SHP77 (cell line): Measurements from ENCODE around the gene SHF.
"Not testable (repeated sequence)": the region's sequence is repeated elsewhere in the genome, so short reads cannot be mapped to it uniquely, and the experiment has no call there.

Source experiments
- DNase-seq, 2 experiments: peaks; one replicate each; lab custom pipeline; 2025; lab: John Stamatoyannopoulos, UW

The SHF gene

GRCh38 chr15:45146405-45146804 is 41.4 kb downstream of the SHF start:
- no peak for DNase-seq

- DNase-seq = no peak
Observed at GRCh38 chr15:45144775-45145174, 43.0 kb downstream of the SHF start.

- no peak for DNase-seq
Observed at GRCh38 chr15:45143946-45144345, 43.8 kb downstream of the SHF start.

GRCh38 chr15:45143056-45143455 is 44.7 kb downstream of the SHF start:
- no peak for DNase-seq

GRCh38 chr15:45141386-45141785 is 46.4 kb downstream of the SHF start:
- no peak for DNase-seq

DNA sequence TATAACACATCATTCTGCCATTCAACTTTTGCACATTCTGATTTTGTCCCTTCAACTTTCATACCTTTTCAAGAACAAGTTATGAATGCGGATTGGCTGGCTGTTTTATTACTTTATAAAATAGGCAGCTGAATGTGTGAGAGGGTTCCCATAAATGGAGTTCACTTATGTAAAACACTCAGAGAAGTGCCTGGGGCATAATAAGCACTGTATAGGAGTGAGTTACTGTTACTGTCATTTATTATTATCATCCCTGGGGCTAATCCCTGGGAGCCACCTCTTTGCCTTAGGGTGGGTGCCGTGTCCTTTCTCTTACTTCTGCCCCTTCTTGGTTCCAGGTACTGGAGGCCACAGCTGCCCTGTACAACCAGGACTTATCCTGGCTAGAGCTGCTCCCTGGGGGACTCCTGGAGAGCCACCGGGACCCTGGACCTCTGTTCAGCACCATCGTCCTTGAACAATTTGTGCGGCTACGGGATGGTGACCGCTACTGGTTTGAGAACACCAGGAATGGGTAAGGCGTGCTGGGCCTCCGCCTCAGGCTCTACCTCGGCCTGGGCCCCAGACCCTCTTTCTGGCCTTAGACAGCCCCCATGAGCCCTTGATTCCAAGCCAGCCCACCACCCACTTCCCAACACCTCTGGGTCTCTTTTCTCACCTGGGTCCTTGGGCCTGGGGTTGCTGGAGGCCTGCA is 47.1 kb downstream of the SHF start:
- DNase-seq = no peak

GRCh38 chr15:45139770-45140169 is 48.0 kb downstream of the SHF start:
- DNase-seq = no peak

- no peak for DNase-seq
Observed at GRCh38 chr15:45138814-45139765, 48.7 kb downstream of the SHF start.

- no peak for DNase-seq
Observed at GRCh38 chr15:45137703-45138102, 50.1 kb downstream of the SHF start.

DNA sequence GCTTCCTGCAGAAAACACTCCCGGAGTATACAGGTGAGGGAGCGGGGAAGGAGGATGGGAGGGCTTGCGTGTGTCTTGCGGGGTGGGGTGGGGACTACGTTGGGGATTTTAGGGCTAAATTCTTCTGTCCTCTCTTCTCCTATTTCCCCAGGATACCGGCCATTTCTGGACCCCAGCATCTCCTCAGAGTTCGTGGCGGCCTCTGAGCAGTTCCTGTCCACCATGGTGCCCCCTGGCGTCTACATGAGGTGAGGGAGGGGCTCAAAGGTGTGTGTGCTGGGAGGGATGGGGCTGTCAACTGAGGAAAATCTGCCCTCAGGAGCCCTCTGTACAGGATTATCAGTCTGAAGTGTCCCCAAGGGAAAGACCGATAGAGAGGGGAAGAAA is 51.4 kb downstream of the SHF start:
- DNase-seq = peak in 1 of 2 experiments; percentile 2

DNA sequence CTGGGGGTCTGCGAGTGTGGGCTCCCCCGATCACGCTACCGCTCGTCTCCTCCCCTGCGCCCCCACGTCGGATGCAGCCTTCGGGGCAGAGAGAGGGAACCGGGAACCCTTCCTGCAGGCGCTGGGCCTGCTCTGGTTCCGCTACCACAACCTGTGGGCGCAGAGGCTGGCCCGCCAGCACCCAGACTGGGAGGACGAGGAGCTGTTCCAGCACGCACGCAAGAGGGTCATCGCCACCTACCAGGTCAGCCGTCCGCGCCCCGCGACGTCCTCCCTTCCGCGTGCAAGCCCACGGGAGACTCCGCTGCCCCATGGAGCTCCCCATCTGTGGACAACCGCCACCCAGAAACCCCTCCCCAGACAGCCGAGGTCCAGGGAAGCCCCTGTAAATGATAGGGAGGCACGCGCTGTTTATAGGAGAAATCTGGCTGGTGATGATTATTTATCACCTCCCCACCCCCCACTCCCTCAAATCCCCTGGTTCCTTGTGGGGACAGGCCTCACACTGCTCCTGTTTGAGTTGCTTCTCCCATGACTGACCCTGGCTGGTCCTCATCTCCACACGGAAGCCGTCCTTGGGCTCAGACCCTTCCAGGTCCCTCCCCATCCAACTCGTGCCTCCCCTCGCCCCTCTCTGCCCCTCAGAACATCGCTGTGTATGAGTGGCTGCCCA is 51.9 kb downstream of the SHF start:
- DNase-seq = not testable (repeated sequence)

DNA sequence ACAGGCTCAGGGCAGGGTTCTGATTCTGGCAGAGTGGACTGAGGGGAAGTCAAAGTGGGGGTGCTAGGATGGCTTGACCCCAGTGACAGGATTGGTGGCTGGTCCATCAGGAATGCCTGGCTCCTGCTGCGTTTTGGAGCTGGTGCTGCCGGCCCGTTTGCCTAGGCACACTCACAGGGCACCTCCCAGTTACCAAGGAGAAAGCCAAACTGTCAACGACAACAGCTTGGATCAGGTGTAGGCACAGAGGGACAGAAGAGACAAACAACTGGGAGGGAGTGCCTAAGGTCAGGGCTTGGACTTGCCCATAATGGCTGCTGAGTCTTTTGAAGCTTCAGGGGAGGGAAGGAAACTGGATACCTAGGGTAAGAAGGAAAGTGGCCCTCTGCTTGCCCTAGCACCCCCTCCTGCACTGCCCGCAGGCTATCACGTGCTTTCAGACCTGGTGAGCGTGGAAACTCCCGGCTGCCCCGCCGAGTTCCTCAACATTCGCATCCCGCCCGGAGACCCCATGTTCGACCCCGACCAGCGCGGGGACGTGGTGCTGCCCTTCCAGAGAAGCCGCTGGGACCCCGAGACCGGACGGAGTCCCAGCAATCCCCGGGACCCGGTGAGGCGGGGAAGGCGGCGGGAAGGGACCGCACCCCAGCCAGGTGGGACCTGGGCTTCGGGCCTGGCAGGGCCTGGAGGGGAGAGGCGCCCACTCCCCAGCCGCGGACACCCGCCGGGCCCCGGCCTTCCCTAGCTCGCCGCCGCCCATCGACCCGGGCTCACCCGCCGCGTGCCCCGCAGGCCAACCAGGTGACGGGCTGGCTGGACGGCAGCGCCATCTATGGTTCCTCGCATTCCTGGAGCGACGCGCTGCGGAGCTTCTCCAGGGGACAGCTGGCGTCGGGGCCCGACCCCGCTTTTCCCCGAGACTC is 52.8 kb downstream of the SHF start:
- no peak for DNase-seq

DNA sequence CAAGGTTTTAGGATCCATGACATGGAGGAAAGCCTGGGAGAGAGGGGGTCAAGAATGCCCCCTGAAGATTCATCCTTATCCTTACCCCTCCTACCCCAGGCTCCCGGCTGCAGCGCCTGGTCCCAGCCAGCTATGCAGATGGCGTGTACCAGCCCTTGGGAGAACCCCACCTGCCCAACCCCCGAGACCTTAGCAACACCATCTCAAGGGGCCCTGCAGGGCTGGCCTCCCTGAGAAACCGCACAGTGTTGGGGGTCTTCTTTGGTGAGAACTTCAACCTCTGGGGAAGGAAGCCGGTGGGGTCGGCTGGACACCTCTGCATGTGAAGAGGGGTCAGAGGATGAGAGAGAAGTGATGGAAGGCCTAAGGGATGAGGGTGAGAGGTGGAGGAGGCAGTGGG is 53.7 kb downstream of the SHF start:
- no peak for DNase-seq

- DNase-seq = no peak
Observed at GRCh38 chr15:45133561-45133920, 54.2 kb downstream of the SHF start.

- DNase-seq = no peak
Observed at GRCh38 chr15:45132844-45133560, 54.8 kb downstream of the SHF start.

DNA sequence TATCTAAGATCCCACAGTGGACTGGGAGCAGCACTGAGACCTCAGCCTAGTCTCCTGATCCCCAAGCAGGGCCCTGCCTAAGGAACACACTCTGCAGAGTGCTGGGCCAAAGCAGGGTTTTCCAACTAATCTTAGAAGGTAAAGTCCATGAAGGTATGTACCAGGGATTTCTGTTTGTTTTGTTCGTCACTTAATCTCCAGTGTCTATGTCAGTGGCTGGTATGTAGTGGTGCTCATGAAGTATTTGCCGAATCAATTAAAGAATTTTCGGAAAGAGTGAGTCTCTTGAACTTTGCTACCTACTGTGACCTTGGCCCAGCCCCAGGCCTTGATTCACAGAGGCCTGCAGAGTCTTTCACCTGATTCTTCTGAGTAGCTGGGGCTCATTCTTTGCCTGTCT is 56.3 kb downstream of the SHF start:
- DNase-seq = no peak

DNA sequence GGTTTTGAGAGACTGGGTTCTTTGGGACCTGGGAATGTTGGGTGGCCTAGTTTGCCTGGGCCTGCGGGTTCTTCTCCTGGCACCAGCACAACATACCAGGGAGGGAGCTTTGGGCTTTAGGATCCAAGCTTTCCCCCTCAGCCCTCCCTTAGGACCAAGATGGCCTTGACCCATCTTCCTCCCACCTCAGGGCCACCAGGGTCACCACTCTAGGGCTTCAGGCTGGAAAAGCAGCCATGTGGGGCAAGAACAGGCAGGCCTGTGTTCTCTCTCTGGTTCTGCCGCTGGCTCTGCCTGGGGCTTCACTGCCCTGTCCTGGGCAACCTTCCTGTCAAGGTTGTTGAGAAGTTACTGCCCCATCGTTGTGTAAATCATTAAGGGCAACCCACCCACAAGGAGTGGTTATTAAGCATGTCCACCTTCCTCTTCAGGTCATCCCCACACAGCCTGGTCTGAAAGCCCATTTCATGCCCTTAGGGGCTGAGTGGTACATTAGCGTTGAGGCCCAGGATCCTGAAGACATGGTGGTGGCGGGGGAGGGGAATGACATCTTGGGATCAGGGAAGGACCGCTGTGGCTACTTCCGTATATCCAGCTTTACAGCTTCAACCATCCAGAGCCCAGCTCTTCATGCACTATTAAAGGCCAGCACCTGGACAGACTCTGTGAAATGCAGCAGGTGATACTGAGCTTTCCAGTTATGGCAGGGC is 57.3 kb downstream of the SHF start:
- DNase-seq = no peak

DNA sequence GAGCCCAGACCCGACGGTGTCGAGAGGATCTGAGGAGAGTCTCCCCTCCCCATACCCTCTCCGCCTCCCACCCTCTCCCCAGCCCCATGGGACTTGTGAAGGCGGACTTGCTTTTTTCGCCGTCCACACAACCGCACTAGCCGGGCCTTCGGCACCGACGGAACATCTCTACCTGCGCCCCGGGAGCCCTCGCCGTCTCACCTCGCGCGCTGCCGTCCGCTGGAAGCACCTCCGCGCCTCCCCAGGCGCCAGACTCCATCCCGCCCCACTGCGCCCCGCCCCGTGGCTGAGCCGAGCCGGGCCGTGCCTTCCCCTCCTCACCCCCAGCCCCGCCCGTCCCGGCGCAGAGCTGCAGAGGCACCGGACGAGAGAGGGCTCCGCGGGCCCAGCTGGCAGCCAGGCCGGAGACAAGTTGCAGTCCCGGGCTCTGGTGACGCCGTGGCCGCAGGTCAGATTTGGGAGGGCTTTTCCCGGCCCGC is 58.1 kb downstream of the SHF start, which contains the start of the genes DUOX1 and DUOXA1:
TSS of gene DUOX1 (plus strand) at position 344 of the 479 bp plus-strand sequence. CDS start 1,973 bp downstream, outside the sequence.
TSS of gene DUOXA1 (minus strand) at position 229 of the 479 bp plus-strand sequence. CDS start 6,865 bp downstream, outside the sequence.
- DNase-seq = no peak

GRCh38 chr15:45128971-45129639 is 58.7 kb downstream of the SHF start:
- DNase-seq = no peak
